Caco-2 (cell line): ENCODE measurements around the gene FGF14. TPM values are rescaled to one million over a fixed set of nuclear protein-coding genes. Genes with fewer than 3 reads are reported as not detected.

Experiments
- BruUV-seq: library from RNA; stranded (reverse); fragments of 400-500 nt; replicated peaks from 2 replicates; lab custom pipeline; 2021; lab: Mats Ljungman, UMichigan
- CTCF ChIA-PET: fragments of 300-600 bp; sonication (Branson Sonifier 250); formaldehyde crosslinking; loops from one replicate; lab custom pipeline; 2022; ENCODE audit warnings: antibody characterized with exemption; lab: Charles Lee
- POLR2A ChIA-PET: fragments of 300-600 bp; sonication (Branson Sonifier 250); formaldehyde crosslinking; loops from one replicate; lab custom pipeline; 2022; ENCODE audit warnings: antibody characterized with exemption; lab: Charles Lee
- DNase-seq, 2 experiments: peaks; one replicate each; pipeline versions ENCODE4 v3.0.0 to v3.0.0-alpha.2; 2020 to 2022
- H3K27me3 ChIP-seq: replicated peaks from 2 replicates; pipeline ENCODE4 v1.6.0; 2011; ENCODE audit warnings: low read length; ENCODE audit not compliant: control insufficient read depth, insufficient read depth
- H3K36me3 ChIP-seq: 2 replicates; pipeline ENCODE4 v1.5.1; 2011; ENCODE audit warnings: low read length; ENCODE audit not compliant: control insufficient read depth, insufficient read depth
- H3K4me1 ChIP-seq: fragments of 250-450 bp; sonication (Bioruptor Pico); 2 replicates; pipeline ENCODE4 v1.5.1; 2020; ENCODE audit warnings: mild to moderate bottlenecking
- H3K4me3 ChIP-seq: 2 replicates; pipeline ENCODE4 v1.5.1; 2011; ENCODE audit warnings: low read depth, mild to moderate bottlenecking, control low read depth, low read length
- H3K9me3 ChIP-seq: fragments of 250-450 bp; sonication (Bioruptor Pico); 2 replicates; pipeline ENCODE4 v1.5.1; 2020; ENCODE audit warnings: mild to moderate bottlenecking, moderate library complexity
- H3K27ac Mint-ChIP-seq: one replicate; pipeline ENCODE4 v1.8.0; 2022; ENCODE audit warnings: mixed read lengths; ENCODE audit not compliant: unreplicated experiment
- H3K27me3 Mint-ChIP-seq: one replicate; pipeline ENCODE4 v1.8.0; 2022; ENCODE audit warnings: mixed read lengths; ENCODE audit not compliant: insufficient read depth, unreplicated experiment
- H3K36me3 Mint-ChIP-seq: one replicate; pipeline ENCODE4 v1.8.0; 2022; ENCODE audit warnings: mild to moderate bottlenecking, mixed read lengths; ENCODE audit not compliant: insufficient read depth, unreplicated experiment
- H3K4me1 Mint-ChIP-seq: one replicate; pipeline ENCODE4 v1.8.0; 2022; ENCODE audit warnings: low read depth, mixed read lengths; ENCODE audit not compliant: unreplicated experiment
- H3K4me3 Mint-ChIP-seq: one replicate; pipeline ENCODE4 v1.8.0; 2022; ENCODE audit warnings: mild to moderate bottlenecking, moderate library complexity, mixed read lengths; ENCODE audit not compliant: unreplicated experiment
- H3K9me3 Mint-ChIP-seq: one replicate; pipeline ENCODE4 v1.8.0; 2022; ENCODE audit warnings: mixed read lengths; ENCODE audit not compliant: unreplicated experiment
- CTCF ChIP-seq, 2 experiments: fragments of 200-600 bp in 1 of 2; IDR thresholded peaks; 1 replicate in 1 of 2; 2 replicates in 1 of 2; pipeline versions ENCODE4 v1.5.1 to v1.8.0; 2011 to 2022; ENCODE audit warnings: antibody characterized with exemption in 1 of 2, control low read depth in 1 of 2, inconsistent platforms in 1 of 2, low read depth in 1 of 2, low read length in 1 of 2, mild to moderate bottlenecking in 1 of 2, moderate library complexity in 1 of 2; ENCODE audit not compliant: insufficient read depth in 1 of 2, severe bottlenecking in 1 of 2, unreplicated experiment in 1 of 2
- intact Hi-C: fragments of 100-400 bp; cut with micrococcal nuclease; formaldehyde crosslinking; loops from one replicate; pipeline ENCODE4 v1.10.0; 2022; ENCODE audit not compliant: unreplicated experiment
- total RNA-seq: library from RNA; stranded (reverse); gene quantifications from 2 replicates; pipeline ENCODE4 v1.2.3, GENCODE V29; 2022

Gene FGF14
- total RNA-seq, 1 experiment from 2014 or later = not detected

- Mint-ChIP-seq H3K27ac (no peak overlapping the region), H3K27me3 (peaks cover 18% of the 10 kb centered on the region), H3K4me3 (no peak overlapping the region), H3K9me3 (no peaks in the 10 kb centered on the region), H3K36me3 (no peaks in the 10 kb centered on the region), H3K4me1 (no peaks in the 10 kb centered on the region)
- H3K27me3 ChIP-seq = no peaks in the 10 kb centered on the region
- CTCF ChIA-PET = no interaction called here
- no peaks in the 10 kb centered on the region for H3K9me3 ChIP-seq
- no peak for DNase-seq
- intact Hi-C loops = no loop called here
- no peak for TF ChIP-seq CTCF (IDR thresholded peaks at IDR 0.05; ENCODE audit: insufficient read depth in 1 of 2, low read depth in 1 of 2, low read length in 1 of 2, severe bottlenecking in 1 of 2, unreplicated experiment in 1 of 2)
- no peaks in the 10 kb centered on the region for H3K4me1 ChIP-seq
- no peaks in the 10 kb centered on the region for H3K36me3 ChIP-seq
- POLR2A ChIA-PET = no interaction called here
- no peak overlapping the region for H3K4me3 ChIP-seq
- no TSS peak for BruUV-seq
These were observed 175.3 kb downstream of the FGF14 start for GRCh38 chr13:102226591-102226990.

- Mint-ChIP-seq H3K27me3 (peaks cover 21% of the 10 kb centered on the region), H3K4me3 (no peak overlapping the region), H3K9me3 (no peaks in the 10 kb centered on the region), H3K36me3 (no peaks in the 10 kb centered on the region), H3K4me1 (no peaks in the 10 kb centered on the region), H3K27ac (no peak overlapping the region)
- Histone ChIP-seq H3K4me3 (no peak overlapping the region), H3K36me3 (no peaks in the 10 kb centered on the region), H3K4me1 (no peaks in the 10 kb centered on the region), H3K27me3 (no peaks in the 10 kb centered on the region), H3K9me3 (no peaks in the 10 kb centered on the region)
- BruUV-seq = no TSS peak
- no peak for TF ChIP-seq CTCF (IDR thresholded peaks at IDR 0.05; ENCODE audit: insufficient read depth in 1 of 2, low read depth in 1 of 2, low read length in 1 of 2, severe bottlenecking in 1 of 2, unreplicated experiment in 1 of 2)
- intact Hi-C loops = no loop called here
- no peak for DNase-seq
- CTCF ChIA-PET = no interaction called here
- POLR2A ChIA-PET = no interaction called here
These were observed 176.0 kb downstream of the FGF14 start for GRCh38 chr13:102225892-102226291.

GRCh38 chr13:102220681-102221228, 181.1 kb downstream of the FGF14 start:
- H3K27me3 ChIP-seq = no peaks in the 10 kb centered on the region
- Mint-ChIP-seq H3K4me1 (no peaks in the 10 kb centered on the region), H3K27me3 (peaks cover 15% of the 10 kb centered on the region), H3K4me3 (no peak overlapping the region), H3K9me3 (no peaks in the 10 kb centered on the region), H3K36me3 (no peaks in the 10 kb centered on the region), H3K27ac (no peak overlapping the region)
- no peaks in the 10 kb centered on the region for H3K36me3 ChIP-seq
- no peaks in the 10 kb centered on the region for H3K4me1 ChIP-seq
- TF ChIP-seq CTCF (IDR thresholded peaks at IDR 0.05; ENCODE audit: insufficient read depth in 1 of 2, low read depth in 1 of 2, low read length in 1 of 2, severe bottlenecking in 1 of 2, unreplicated experiment in 1 of 2) = no peak
- POLR2A ChIA-PET = no interaction called here
- CTCF ChIA-PET = no interaction called here
- no peak overlapping the region for H3K4me3 ChIP-seq
- no TSS peak for BruUV-seq
- intact Hi-C loops = no loop called here
- H3K9me3 ChIP-seq = no peaks in the 10 kb centered on the region
- DNase-seq = no peak
